HL-60 (cell line): ENCODE data around the gene SDHD.

Experiments used
- DNase-seq, 2 experiments: peaks; one replicate each; pipeline ENCODE4 v3.0.0-alpha.2; 2010 to 2020; ENCODE audit warnings: low read depth in 1 of 2, low spot score in 1 of 2
- H3K27ac ChIP-seq: fragments of 250-450 bp; sonication (Bioruptor Pico); replicated peaks from 2 replicates; pipeline ENCODE4 v1.5.1; 2020; ENCODE audit warnings: mild to moderate bottlenecking, moderate library complexity
- H3K27me3 ChIP-seq: fragments of 250-450 bp; sonication (Bioruptor Pico); 2 replicates; pipeline ENCODE4 v1.5.1; 2021; ENCODE audit warnings: mild to moderate bottlenecking, moderate library complexity; ENCODE audit not compliant: insufficient read depth, poor library complexity, severe bottlenecking
- H3K4me3 ChIP-seq: replicated peaks from 2 replicates; pipeline ENCODE4 v1.5.1; 2011; ENCODE audit warnings: mild to moderate bottlenecking, control low read depth, low read length; ENCODE audit not compliant: insufficient read depth
- GABPA ChIP-seq: IDR thresholded peaks from 2 replicates; pipeline ENCODE4 v1.6.1; 2012; ENCODE audit warnings: low read depth
- POLR2AphosphoS5 ChIP-seq: IDR thresholded peaks from 2 replicates; pipeline ENCODE4 v1.6.1; 2012; ENCODE audit warnings: low read depth
- SPI1 ChIP-seq: IDR thresholded peaks from 2 replicates; pipeline ENCODE4 v1.6.1; 2012; ENCODE audit warnings: low read depth, mild to moderate bottlenecking, borderline replicate concordance
- TF ChIP-seq, protein P1 (sequence below): IDR thresholded peaks from one replicate; pipeline ENCODE4 v1.5.1; 2011; ENCODE audit warnings: low read length, control low read depth, inconsistent platforms; ENCODE audit not compliant: insufficient read depth
- TF ChIP-seq, protein P2 (sequence below): IDR thresholded peaks from 2 replicates; pipeline ENCODE4 v1.6.1; 2012; ENCODE audit warnings: low read depth; ENCODE audit not compliant: insufficient replicate concordance

The SDHD gene

DNA sequence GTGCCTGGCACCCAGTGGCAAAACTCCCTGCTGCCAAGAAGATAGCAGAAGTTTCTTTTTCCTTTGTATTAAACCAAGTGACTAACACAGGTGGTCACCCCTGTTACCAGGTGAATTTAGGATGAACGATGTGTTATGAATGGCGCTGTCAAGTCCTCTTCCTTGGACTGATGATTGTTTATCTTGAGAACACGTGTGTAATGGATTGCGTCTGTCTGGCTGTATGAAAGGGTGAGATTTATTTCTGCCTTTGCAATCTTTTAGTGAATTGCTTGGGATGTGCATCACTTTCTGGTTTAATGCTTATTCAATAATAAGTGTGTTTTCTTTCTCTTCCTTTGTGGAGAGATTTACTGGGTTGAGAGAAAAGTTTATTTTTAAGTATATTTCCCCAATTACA, 36.5 kb downstream of the SDHD start:
- Histone ChIP-seq H3K4me3 (no peak overlapping the region), H3K27me3 (no peaks in the 10 kb centered on the region), H3K27ac (no peak overlapping the region)
- TF ChIP-seq, protein P1, sequence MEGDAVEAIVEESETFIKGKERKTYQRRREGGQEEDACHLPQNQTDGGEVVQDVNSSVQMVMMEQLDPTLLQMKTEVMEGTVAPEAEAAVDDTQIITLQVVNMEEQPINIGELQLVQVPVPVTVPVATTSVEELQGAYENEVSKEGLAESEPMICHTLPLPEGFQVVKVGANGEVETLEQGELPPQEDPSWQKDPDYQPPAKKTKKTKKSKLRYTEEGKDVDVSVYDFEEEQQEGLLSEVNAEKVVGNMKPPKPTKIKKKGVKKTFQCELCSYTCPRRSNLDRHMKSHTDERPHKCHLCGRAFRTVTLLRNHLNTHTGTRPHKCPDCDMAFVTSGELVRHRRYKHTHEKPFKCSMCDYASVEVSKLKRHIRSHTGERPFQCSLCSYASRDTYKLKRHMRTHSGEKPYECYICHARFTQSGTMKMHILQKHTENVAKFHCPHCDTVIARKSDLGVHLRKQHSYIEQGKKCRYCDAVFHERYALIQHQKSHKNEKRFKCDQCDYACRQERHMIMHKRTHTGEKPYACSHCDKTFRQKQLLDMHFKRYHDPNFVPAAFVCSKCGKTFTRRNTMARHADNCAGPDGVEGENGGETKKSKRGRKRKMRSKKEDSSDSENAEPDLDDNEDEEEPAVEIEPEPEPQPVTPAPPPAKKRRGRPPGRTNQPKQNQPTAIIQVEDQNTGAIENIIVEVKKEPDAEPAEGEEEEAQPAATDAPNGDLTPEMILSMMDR: no peak
- no peak for TF ChIP-seq POLR2AphosphoS5
- DNase-seq: no peak

DNA sequence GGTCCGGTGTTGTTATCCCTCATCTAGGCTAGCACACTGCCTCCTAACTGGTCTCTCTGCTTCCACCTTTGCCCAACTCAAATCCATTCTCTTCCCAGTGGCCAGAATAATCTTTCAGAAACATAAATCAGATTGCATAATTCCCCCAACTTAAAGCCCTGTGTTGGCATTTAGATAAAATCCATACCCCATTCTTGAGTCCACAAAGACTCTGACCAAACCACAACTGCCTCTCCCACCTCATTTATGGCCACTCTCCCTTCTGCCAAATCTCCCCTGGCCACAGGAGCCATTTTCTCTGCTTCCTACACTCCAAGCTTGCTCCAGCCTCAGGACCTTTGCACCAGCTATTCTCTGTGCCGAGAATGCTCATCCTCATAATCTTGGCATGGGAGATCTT, 40.4 kb downstream of the SDHD start:
- H3K4me3 ChIP-seq: no peak overlapping the region
- TF ChIP-seq, protein P2, sequence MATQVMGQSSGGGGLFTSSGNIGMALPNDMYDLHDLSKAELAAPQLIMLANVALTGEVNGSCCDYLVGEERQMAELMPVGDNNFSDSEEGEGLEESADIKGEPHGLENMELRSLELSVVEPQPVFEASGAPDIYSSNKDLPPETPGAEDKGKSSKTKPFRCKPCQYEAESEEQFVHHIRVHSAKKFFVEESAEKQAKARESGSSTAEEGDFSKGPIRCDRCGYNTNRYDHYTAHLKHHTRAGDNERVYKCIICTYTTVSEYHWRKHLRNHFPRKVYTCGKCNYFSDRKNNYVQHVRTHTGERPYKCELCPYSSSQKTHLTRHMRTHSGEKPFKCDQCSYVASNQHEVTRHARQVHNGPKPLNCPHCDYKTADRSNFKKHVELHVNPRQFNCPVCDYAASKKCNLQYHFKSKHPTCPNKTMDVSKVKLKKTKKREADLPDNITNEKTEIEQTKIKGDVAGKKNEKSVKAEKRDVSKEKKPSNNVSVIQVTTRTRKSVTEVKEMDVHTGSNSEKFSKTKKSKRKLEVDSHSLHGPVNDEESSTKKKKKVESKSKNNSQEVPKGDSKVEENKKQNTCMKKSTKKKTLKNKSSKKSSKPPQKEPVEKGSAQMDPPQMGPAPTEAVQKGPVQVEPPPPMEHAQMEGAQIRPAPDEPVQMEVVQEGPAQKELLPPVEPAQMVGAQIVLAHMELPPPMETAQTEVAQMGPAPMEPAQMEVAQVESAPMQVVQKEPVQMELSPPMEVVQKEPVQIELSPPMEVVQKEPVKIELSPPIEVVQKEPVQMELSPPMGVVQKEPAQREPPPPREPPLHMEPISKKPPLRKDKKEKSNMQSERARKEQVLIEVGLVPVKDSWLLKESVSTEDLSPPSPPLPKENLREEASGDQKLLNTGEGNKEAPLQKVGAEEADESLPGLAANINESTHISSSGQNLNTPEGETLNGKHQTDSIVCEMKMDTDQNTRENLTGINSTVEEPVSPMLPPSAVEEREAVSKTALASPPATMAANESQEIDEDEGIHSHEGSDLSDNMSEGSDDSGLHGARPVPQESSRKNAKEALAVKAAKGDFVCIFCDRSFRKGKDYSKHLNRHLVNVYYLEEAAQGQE: no peak
- TF ChIP-seq SPI1 (no peak), GABPA (no peak)
- TF ChIP-seq, protein P1: no peak
- DNase-seq: no peak
- no peaks in the 10 kb centered on the region for H3K27me3 ChIP-seq
- no peak overlapping the region for H3K27ac ChIP-seq

DNA sequence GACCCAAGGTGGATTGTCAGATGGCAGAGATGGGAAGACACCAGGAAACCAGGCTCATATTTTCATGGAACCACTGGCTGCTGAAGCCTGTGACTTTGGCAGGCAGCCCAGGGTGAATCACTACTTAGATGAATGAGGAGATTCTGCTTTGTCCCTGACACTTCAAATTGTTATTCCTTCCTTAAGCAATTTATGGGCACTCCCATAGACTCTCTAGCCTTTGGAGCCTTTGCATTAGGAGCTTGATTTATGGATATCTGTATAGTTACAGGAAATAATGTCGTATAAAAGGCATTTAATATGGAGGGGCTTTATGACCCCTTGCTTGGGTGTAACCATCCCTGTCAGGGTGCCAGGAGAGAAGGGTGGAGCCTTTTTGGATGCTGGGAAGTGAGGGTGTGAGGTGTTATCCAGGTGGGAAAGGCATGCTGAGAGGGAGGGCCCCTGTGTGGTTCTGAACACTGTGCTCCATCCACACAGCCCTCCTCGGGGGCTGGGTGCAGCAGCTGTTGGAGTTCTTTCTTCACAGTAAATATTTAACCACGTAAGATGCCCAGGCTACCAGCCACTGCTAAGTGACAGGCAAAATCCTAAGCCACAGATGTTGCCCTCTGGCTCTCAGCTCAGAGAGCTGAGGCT, 41.9 kb downstream of the SDHD start:
- Histone ChIP-seq H3K4me3 (no peak overlapping the region), H3K27ac (no peak overlapping the region)

More for the DNA sequence above, 41.9 kb downstream of the SDHD start:
- no peaks in the 10 kb centered on the region for H3K27me3 ChIP-seq
- TF ChIP-seq, protein P1: no peak
- no peak for TF ChIP-seq GABPA
- no peak for TF ChIP-seq POLR2AphosphoS5
- no peak for TF ChIP-seq SPI1
- TF ChIP-seq, protein P2: no peak
- DNase-seq: no peak
